Hematopoietic multipotent progenitor cell treated with erythropoietin and hydrocortisone succinate and interleukin-3 and kit ligand, for 17 days (in vitro differentiated cells): ENCODE data around the gene LXN.
A peak's percentile ranks its signal among the peaks of the same experiment; 100 is the strongest.

Source experiments
- DNase-seq: peaks from one replicate; pipeline ENCODE4 v3.0.0-alpha.2; 2015; ENCODE audit warnings: low spot score

The LXN gene

DNA sequence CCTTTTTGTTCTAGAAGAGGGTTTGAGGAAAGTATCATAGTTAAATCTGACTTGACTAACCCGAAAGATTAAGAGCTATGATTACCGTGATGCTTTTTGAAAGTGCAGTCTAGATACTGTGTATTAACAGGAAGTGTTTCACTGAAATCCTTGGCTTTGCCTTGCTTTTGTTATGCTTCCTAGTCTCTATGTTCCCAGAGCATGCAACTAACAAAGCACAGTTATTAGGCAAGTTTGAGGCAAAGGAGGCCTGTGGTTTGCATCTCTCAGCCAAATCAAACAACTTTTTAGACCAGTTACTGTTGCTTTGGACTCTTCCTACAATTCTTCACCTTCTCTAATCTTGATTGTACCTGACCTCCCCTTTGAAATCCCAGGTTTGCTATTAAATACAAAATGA is 3.9 kb downstream of the LXN start:
- no peak for DNase-seq

DNA sequence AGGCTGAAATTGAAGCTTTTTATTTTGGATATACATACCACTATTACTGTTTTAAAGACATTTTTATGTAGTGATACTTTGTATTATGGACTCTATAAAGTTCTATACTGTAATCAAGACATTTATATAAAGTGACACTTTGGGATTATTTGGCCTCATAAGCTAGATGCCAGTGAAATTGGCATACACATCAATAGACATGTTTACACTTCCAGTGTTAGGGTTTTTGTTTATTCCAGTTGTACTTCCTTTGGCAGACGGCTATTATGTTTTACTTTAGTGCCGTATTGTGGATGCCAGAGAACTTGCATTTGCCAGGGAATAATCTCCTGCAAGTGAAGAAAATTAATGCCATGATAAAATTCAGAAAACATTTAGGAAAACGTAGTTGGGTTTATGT is 6.0 kb downstream of the LXN start:
- DNase-seq, result no peak

DNA sequence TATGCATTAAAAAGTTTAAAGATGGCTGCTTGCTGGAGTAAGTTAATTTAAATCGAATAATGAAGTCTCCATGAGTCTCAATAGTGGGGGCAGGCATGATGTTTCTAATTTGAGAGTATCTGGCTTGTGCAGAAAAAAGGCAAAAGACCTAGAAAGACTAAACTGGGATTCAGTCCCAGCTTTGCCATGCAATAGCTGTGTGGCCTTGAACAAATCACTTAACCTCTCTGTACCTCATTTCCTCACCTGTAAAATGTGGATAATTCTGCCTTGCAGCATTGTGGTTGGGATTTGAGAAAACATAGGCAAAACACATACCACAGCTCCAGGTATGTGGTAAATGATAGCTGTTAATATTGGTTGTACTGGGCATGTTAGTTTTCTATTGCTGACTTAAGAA is 8.6 kb downstream of the LXN start:
- no peak for DNase-seq

DNA sequence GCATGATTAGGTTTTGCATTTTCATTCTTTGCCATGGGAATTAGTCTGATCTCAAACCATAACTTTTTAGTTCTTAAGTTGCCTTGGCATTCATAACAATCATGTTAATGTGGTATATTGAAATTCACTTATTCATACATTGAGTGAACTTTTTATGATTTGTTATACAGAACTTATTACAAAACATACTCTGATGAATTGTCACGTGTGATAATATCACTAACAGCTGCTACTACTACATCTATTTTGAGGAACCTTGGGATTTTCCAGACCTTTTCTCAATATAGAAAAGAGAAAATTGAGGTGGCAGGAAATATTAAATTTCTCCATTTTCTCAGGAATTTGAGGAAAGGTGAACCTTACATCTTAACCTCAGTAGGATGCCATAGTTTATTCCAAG is 9.2 kb downstream of the LXN start:
- no peak for DNase-seq

DNA sequence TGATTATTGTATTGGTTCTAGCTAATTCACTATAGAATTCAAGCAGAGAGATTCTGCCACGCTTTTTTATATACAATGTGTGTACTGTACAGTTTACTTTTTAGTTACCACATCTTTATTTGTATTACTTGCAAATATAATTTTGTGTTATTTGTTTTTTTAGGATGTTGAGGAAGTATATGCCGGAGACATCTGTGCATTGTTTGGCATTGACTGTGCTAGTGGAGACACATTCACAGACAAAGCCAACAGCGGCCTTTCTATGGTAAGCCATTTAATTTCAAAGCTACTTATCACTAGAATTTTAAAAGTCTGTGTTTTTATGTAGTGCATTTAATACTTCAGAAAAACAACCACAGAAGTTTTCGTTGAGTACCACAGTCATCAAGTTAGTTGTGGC is 11.7 kb downstream of the LXN start:
- no peak for DNase-seq

DNA sequence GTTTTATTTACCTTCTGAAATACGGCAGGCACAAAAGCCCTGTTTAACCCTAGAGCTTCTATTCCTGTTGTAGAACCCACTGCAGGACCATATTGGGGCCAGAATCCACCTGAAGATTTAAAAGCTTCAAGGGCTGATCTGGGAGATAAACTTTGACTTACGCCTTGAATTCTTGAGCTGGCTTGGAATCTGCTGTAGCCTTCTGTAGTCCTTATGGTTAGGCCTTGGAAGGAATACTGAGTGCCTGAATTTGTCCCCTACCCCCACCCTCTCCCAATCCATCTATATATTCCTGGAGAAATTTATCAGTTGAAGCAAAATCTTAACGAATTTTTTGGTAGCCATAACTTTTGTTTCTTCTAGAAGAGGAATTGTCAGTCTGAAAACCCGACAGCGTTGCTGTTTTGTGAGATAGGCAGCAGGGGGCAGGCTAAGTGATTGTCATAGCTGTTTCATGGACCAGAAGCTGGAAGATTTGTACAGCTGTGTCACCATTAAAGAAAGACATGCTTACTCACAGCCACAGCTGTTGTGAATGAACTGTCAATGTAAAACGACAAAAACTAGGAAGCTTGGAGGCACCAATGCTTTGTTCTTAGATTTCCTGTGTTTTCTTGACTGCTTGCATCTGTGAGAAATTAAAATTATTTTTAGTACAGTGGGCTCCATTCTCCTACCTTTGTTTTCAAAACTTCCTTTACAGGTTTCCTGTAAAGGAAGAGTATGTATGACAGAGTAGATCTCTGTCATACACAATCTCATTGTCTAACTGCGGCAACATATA is 12.8 kb downstream of the LXN start:
- peak; percentile 84 for DNase-seq

DNA sequence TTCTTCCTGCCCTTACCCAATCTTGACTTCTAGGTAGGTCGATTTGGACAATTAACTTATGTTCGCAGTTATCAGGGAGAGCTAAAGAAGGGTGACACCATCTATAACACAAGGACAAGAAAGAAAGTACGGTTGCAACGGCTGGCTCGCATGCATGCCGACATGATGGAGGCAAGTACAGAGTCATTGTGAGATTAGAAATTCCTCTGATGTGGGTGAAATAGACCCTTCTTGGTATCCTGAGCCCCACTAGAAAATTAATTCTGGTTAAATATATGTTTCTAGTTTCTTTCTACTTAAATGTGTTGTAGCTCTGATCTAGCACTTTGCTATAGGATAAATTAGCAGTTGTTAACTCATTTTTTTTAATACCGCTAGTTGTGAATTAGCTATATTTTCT is 13.6 kb downstream of the LXN start:
- no peak for DNase-seq

DNA sequence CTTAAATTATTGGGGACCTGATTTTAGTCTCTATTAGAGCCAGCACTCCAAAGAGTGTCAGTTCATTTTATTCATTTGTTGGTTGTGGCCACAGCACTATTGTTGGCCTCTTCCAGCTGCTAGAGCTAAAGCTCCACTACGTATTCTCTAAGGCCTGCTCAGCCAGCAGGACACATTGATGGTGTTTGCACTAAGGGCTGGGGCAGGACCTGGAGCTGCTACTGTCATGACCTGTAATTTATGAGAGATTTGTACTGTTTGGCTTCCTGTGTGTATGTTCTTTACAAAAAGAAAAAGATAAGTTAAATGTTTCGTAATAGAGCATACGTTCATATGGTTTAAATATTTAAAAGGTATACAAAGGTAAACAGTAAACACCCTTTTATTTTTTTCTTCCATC is 20.0 kb downstream of the LXN start:
- no peak for DNase-seq

DNA sequence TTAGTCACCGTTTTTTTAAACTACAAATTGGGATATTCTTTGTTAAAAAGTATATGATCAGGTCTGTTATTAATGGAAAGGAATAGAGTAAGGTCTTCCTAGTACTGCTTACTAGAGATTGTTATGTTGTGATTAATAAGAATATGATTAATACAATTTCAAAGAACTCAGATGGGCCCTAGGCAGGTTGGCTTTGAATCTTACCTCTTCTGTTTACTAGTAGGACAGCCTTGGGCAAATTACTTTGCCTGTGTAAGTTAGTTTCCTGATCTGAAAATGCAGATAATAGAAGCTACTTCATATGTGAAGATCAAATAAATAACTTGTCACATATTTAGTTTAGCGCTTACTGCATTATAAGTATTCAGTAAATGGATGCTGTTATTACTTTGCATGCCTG is 21.3 kb downstream of the LXN start:
- no peak for DNase-seq

DNA sequence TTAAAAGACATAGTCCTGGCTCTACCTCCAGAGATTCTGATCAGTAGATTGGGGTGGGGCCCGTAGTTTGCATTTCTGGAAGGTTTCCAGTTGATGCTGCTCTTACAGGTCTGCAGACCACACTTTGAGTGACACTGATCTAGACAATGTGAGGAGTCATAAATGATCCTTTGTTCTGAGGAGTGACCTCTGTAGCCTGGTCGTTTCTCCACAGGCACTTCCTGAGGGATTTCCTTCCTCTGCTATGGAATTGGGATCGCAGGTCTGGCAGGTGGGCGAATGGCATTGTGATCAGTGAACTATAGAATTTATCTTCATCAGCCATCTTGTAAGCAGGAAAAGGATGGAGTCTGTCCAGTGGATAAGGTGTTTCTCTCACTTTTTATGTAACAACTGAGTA is 22.7 kb downstream of the LXN start:
- DNase-seq, result no peak

DNA sequence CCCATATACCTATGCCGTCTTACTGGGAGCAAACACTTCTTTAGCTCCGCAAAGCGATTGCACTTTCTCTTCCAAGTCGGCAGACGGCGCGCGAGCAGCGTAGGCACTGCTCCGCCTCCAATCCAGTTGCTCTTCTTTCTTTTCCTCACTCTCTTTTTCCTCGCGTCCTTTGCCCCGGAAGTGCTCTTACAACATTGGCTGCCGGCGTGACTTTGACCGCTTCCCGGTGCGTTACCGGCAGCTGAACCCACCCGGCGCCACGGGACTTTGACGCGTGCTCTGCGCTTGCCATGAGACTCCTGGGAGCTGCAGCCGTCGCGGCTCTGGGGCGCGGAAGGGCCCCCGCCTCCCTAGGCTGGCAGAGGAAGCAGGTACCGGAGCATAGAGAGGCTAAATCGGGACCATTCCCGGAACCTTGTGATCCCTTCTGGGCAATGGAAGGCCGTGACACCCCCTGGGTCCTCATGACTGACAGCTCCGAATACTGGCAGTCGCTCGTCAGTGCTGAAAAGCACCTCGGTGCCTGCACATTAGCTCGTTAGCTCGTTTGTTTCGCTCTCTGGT is 28.0 kb downstream of the LXN start, which contains the start of gene GFM1:
GFM1 (plus strand) TSS at position 183 of the 564 bp plus-strand sequence; CDS start at position 291, 108 bp downstream.
- DNase-seq, result peak; percentile 96

DNA sequence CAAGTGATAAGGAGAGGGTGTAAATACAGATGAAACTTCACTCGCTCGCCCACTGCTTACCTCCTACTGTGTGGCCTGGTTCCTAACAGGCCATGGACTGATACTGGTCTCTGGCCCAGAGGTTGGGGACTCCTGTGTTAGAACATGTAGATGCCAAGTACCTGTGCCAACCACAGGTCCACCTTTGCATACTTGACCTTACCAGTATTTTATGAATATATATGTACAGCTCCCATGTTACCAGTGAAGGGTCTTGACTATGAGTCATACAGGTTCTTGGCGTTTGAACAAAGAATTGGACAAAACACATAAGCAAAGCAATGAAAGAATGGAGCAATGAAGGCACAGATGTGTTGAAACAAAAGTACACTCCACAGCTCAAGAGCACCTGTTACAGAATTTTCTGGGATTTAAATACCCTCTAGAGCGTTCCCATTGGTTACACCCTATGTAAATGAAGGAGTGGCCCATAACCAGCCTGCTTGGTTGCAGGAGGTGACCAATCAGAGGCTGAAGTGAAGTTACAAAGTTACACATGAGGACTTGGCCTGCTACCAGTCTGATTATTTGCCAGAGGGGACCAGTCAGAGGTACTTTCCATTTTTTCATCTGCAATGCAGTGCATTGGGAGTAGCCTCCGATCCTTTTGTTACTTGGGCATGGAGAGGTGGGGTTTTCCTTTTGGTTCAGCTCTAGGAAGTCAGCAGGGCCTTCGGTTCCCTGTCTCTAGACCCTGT is 29.8 kb downstream of the LXN start:
- DNase-seq, result no peak

DNA sequence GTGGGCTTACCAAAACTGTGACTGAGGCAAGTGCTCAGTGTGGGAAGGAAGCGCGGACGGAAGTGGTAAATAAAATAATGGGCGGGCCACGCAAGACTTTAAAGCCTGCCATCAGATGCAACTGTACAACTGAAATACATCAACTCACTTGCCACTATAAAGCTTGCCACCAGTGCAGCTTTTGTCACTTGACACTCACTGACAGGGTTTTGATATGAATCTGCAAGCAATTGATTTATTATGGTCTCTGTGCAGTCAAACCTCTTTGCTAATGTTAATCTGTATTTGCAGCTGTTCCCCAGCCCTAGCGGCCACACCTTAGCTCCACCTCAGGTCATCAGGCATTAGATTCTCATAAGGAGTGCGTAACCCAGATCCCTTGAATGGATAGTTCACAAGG is 30.4 kb downstream of the LXN start:
- DNase-seq, result no peak

DNA sequence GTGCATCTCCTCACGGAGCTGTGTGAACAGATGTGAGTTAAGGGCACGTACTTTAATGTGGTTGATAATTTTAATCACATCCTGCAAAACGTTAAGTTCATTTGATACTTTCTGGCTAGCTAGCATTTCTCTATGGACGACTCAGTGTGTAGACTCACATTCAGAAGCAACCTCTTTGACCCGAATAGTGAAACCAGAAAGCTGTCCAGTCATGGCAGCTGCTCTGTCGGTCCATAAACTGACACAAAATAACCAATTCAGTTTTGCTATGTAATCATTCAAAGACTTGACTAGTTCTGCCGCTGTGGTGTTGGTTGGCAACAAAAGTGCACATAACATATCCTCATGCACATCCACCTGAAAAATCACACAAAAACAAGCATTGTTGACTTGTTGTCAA is 31.8 kb downstream of the LXN start:
- no peak for DNase-seq

DNA sequence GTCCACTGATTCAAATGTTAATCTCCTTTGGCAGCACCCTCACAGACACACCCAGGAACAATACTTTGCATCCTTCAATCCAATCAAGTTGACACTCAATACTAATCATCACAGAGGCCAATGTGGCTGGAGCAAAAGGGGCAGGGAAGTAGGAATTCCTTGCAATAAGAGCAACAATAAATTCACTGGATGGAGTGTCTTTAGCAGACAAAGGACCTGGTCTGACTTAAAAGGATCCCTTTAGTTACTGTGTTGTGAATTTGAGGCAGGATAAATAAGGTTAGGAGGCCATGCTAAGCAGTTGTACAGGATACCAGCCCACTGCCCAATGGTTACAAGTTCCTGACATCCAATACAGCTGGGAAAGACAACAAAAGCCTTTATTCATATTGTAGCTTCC is 40.5 kb downstream of the LXN start:
- no peak for DNase-seq

DNA sequence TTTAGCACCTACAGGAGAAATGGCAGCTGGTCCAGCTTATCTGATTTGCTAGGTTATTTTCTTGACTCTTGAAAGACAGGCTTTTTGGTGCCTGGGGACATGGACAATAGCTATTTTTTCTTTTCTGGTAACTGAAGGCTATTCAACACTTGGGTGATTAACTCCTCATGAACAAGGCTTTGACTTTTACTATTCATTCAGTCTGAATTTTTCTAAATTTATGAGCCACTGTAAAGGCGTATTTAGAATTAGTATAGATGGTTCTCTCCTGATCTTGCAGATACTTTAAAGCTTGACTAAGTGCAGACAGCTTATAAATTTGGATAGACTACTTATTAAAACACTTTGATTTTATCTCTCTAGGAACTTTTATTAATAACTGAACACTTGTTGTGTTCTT is 46.6 kb downstream of the LXN start:
- DNase-seq, result no peak

DNA sequence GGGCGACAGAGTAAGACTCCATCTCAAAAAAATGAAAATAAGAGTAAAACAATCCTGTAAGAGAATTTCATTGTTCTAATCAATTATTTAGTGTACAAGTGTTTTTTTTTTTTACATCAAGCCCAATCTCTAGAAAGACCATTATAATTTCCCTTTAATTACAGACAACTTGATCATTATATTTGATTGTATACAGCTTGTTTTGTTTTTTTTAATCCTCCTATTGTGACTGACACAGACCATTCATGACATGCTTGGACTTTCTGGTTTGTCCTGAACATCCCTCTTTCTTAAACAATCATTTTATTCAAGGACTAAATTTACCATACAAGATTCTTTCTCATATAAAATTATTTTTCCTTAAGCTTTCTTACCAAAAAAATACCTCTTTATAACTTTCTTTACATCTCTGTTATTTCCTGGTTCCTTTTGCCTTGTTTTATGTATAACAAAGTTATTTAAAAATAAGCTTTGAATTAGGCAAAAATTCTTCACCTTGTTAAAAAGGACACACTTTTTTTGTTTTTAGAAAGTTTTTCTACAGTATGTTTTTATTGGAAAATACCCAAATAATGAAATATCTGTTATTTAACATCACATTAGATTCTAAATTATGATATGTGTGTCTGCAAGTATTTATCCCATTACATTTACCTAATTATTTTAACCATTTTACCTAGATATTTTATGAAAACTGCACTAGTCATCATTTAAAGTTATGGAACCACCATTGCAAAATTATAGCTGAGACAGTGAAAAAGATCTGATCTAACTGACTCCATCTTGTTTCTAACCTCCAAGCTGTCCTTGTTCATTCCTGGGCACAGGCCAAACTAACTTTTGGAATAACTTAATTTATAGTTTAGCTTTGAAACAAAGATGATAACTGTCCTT is 54.2 kb downstream of the LXN start:
- no peak for DNase-seq
